Gastroesophageal sphincter (tissue), 3 donors: ENCODE data around the gene PGK1.

Experiments used
- CTCF ChIP-seq, 4 experiments: fragments of 200-600 bp in 2 of 4; fragments of 450-650 bp in 2 of 4; sonication (generic) in 1 of 4; IDR thresholded peaks; one replicate each; pipeline ENCODE4 v1.5.1; 2017 to 2019; ENCODE audit warnings: antibody characterized with exemption in 4 of 4, mild to moderate bottlenecking in 2 of 4, moderate library complexity in 2 of 4
- EP300 ChIP-seq: sonication (generic); formaldehyde crosslinking; IDR thresholded peaks from one replicate; pipeline ENCODE4 v1.6.1; 2017; ENCODE audit warnings: antibody characterized with exemption, mild to moderate bottlenecking

GRCh38 chrX:78106651-78106986, 2.6 kb downstream of the PGK1 start:
- TF ChIP-seq CTCF (IDR thresholded peaks at IDR 0.05) = no peak
- no peak for TF ChIP-seq EP300
